HFFc6 (cell line): ENCODE measurements around the gene TIMM50. TPM values are rescaled to one million over a fixed set of nuclear protein-coding genes. Genes with fewer than 3 reads are reported as not detected.

ENCODE experiments used
- DNase-seq: peaks from one replicate; pipeline ENCODE4 v3.0.0-alpha.2; 2018
- H3K27ac Mint-ChIP-seq: 2 replicates; pipeline ENCODE4 v1.8.0; 2020; ENCODE audit warnings: mild to moderate bottlenecking, mixed read lengths
- H3K27me3 Mint-ChIP-seq: 2 replicates; pipeline ENCODE4 v1.8.0; 2021; ENCODE audit warnings: mild to moderate bottlenecking, moderate library complexity, mixed read lengths; ENCODE audit not compliant: insufficient read depth
- H3K36me3 Mint-ChIP-seq: 2 replicates; pipeline ENCODE4 v1.8.0; 2021; ENCODE audit warnings: low read depth, mixed read lengths
- H3K4me1 Mint-ChIP-seq: 2 replicates; pipeline ENCODE4 v1.8.0; 2020; ENCODE audit warnings: low read depth, mixed read lengths
- H3K4me3 Mint-ChIP-seq: 2 replicates; pipeline ENCODE4 v1.8.0; 2020; ENCODE audit warnings: mild to moderate bottlenecking, moderate library complexity, mixed read lengths
- H3K9me3 Mint-ChIP-seq: 2 replicates; pipeline ENCODE4 v1.8.0; 2020; ENCODE audit warnings: mild to moderate bottlenecking, mixed read lengths
- CTCF ChIP-seq: fragments of 200-600 bp; sonication (generic); IDR thresholded peaks from 2 replicates; pipeline ENCODE4 v1.5.0; 2021; ENCODE audit warnings: antibody characterized with exemption, mild to moderate bottlenecking
- total RNA-seq, 6 experiments: library from RNA; stranded (reverse); fragmentation: NEBNext Ultra II Directional; extraction: Animal tissue kit (Norgen Biotek cat#: 25700); gene quantifications; 2 replicates in 1 of 6; 3 replicates in 5 of 6; pipeline ENCODE4 v1.2.3, GENCODE V29; 2021

Gene TIMM50
- total RNA-seq, 6 experiments from 2014 or later = 86.2 to 104 (median 92.5) TPM

GRCh38 chr19:39492788-39493187, 12.2 kb downstream of the TIMM50 start:
- H3K9me3 Mint-ChIP-seq = no peaks in the 10 kb centered on the region
- H3K36me3 Mint-ChIP-seq = peaks cover 5% of the 10 kb centered on the region; the same call in 1 of the 2 replicates
- H3K27me3 Mint-ChIP-seq = peaks cover 11% of the 10 kb centered on the region
- no peak for DNase-seq
- H3K4me3 Mint-ChIP-seq = no peak overlapping the region
- H3K27ac Mint-ChIP-seq = no peak overlapping the region
- peaks cover 11% of the 10 kb centered on the region for H3K4me1 Mint-ChIP-seq
- no peak for TF ChIP-seq CTCF

- no peak for DNase-seq
- H3K4me3 Mint-ChIP-seq = no peak overlapping the region
- peaks cover 24% of the 10 kb centered on the region for H3K27me3 Mint-ChIP-seq
- H3K9me3 Mint-ChIP-seq = no peaks in the 10 kb centered on the region
- TF ChIP-seq CTCF = no peak
- no peak overlapping the region for H3K27ac Mint-ChIP-seq
- H3K36me3 Mint-ChIP-seq = peaks cover 5% of the 10 kb centered on the region; the same call in 1 of the 2 replicates
- peaks cover 25% of the 10 kb centered on the region for H3K4me1 Mint-ChIP-seq
Measured at GRCh38 chr19:39494661-39495060, 14.0 kb downstream of the TIMM50 start.

- Mint-ChIP-seq H3K9me3 (no peaks in the 10 kb centered on the region), H3K4me1 (peaks cover 29% of the 10 kb centered on the region), H3K27ac (no peak overlapping the region), H3K27me3 (peaks cover 34% of the 10 kb centered on the region), H3K36me3 (peaks cover 5% of the 10 kb centered on the region; the same call in 1 of the 2 replicates), H3K4me3 (no peak overlapping the region)
- no peak for TF ChIP-seq CTCF
- DNase-seq = no peak
Measured at GRCh38 chr19:39496063-39496462, 15.4 kb downstream of the TIMM50 start.

GRCh38 chr19:39497701-39497995, 17.0 kb downstream of the TIMM50 start:
- H3K4me1 Mint-ChIP-seq = peaks cover 28% of the 10 kb centered on the region
- DNase-seq = no peak
- peaks cover 4% of the 10 kb centered on the region; the same call in 1 of the 2 replicates for H3K36me3 Mint-ChIP-seq
- no peak; the same call in 1 of the 2 replicates for TF ChIP-seq CTCF
- H3K9me3 Mint-ChIP-seq = no peaks in the 10 kb centered on the region
- peaks cover 36% of the 10 kb centered on the region for H3K27me3 Mint-ChIP-seq
- peak overlapping the region; percentile 77; the same call in 1 of the 2 replicates for H3K4me3 Mint-ChIP-seq
- H3K27ac Mint-ChIP-seq = no peak overlapping the region

- no peaks in the 10 kb centered on the region for H3K36me3 Mint-ChIP-seq
- H3K27ac Mint-ChIP-seq = peak overlapping the region; percentile 9; the same call in 1 of the 2 replicates
- peak; percentile 65; the same call in 1 of the 2 replicates for TF ChIP-seq CTCF
- peak overlapping the region; percentile 77 for H3K4me3 Mint-ChIP-seq
- DNase-seq = peak; percentile 40
- H3K9me3 Mint-ChIP-seq = no peaks in the 10 kb centered on the region
- H3K27me3 Mint-ChIP-seq = peaks cover 36% of the 10 kb centered on the region
- H3K4me1 Mint-ChIP-seq = peaks cover 22% of the 10 kb centered on the region
Measured at GRCh38 chr19:39497996-39498797, 17.6 kb downstream of the TIMM50 start.
